Hematopoietic multipotent progenitor cell treated with erythropoietin and hydrocortisone succinate and interleukin-3 and kit ligand, for 15 days (in vitro differentiated cells): ENCODE measurements around the gene RTEL1.
A peak's percentile ranks its signal among the peaks of the same experiment; 100 is the strongest.
"Not testable (repeated sequence)": the region's sequence is repeated elsewhere in the genome, so short reads cannot be mapped to it uniquely, and the experiment has no call there.

Experiments
- DNase-seq: peaks from one replicate; pipeline ENCODE4 v3.0.0-alpha.2; 2015; ENCODE audit warnings: low spot score

RTEL1 gene, protein sequence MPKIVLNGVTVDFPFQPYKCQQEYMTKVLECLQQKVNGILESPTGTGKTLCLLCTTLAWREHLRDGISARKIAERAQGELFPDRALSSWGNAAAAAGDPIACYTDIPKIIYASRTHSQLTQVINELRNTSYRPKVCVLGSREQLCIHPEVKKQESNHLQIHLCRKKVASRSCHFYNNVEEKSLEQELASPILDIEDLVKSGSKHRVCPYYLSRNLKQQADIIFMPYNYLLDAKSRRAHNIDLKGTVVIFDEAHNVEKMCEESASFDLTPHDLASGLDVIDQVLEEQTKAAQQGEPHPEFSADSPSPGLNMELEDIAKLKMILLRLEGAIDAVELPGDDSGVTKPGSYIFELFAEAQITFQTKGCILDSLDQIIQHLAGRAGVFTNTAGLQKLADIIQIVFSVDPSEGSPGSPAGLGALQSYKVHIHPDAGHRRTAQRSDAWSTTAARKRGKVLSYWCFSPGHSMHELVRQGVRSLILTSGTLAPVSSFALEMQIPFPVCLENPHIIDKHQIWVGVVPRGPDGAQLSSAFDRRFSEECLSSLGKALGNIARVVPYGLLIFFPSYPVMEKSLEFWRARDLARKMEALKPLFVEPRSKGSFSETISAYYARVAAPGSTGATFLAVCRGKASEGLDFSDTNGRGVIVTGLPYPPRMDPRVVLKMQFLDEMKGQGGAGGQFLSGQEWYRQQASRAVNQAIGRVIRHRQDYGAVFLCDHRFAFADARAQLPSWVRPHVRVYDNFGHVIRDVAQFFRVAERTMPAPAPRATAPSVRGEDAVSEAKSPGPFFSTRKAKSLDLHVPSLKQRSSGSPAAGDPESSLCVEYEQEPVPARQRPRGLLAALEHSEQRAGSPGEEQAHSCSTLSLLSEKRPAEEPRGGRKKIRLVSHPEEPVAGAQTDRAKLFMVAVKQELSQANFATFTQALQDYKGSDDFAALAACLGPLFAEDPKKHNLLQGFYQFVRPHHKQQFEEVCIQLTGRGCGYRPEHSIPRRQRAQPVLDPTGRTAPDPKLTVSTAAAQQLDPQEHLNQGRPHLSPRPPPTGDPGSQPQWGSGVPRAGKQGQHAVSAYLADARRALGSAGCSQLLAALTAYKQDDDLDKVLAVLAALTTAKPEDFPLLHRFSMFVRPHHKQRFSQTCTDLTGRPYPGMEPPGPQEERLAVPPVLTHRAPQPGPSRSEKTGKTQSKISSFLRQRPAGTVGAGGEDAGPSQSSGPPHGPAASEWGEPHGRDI (N-terminal part only)

DNA sequence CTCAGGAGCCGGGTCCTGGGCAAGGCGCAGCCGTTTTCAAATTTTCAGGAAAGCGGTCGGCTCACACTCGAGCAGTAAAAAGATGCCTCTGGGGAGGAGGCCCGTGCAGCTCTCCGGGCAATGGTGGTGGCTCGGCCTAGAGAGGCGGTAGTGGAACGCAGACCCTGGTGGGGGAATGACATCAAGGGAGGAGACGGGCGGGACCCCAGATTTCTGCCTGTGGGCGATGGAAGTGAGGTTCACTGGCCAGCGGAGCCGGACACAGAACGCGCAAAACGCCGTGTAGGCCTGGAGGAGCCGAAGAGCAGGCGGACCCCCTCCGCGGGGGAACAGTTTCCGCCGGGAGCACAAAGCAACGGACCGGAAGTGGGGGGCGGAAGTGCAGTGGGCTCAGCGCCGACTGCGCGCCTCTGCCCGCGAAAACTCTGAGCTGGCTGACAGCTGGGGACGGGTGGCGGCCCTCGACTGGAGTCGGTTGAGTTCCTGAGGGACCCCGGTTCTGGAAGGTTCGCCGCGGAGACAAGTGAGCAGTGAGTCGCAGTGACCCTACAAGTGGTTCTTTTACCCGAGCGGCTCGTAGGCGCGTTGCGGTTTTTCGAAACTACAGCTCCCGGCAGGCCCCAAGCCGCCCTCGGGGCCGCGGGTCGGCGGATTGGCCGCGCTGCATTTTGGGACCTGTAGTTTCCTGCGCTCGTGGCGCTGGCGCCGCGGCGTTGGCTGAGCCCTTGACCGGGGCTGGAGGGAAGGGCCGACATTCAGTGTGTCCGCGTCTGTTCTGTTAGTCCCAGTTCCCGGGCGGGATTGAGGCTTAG is at the start of gene RTEL1:
TSS of gene RTEL1 (plus strand) at position 376 of the 812 bp plus-strand sequence. CDS start 1,091 bp downstream, outside the sequence.
- peak; percentile 89 for DNase-seq

- no peak for DNase-seq
Measured at GRCh38 chr20:63610581-63611435, 47.3 kb upstream of the RTEL1 start.

GRCh38 chr20:63611646-63612045 is 46.5 kb upstream of the RTEL1 start:
- DNase-seq: no peak

DNA sequence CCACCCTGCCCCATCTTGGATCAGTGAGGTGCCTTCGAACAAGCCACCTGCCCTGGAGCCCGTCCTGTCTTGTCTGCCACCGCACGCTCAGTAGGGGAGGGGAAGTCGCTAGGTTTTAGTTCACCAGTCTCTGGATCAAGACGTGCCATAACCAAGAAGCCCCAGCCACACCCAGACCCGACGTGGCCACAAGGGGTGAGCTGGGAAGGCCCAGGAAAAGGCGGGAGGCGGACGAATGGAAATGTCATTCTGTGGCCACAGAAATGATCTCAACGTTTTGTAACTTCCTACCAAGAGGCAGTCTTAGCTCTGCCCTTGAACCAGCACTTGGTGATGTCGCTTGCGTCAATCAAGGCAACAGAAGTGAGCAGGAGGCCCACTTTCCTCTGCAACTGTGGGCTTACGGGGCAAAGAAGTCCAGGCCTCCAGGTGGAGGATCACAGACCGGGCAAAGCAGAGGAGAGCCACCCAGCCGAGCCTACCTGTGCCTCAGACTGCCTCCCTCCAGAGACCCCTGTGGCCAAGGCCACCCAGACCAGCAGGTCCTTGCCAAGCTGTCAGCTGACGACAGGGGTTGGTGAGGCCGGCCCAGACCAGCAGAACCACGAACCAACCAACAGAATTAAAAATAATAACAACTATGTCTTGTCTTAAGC is 45.7 kb upstream of the RTEL1 start:
- DNase-seq: no peak

GRCh38 chr20:63613863-63614594 is 44.1 kb upstream of the RTEL1 start:
- DNase-seq: not testable (repeated sequence)

DNA sequence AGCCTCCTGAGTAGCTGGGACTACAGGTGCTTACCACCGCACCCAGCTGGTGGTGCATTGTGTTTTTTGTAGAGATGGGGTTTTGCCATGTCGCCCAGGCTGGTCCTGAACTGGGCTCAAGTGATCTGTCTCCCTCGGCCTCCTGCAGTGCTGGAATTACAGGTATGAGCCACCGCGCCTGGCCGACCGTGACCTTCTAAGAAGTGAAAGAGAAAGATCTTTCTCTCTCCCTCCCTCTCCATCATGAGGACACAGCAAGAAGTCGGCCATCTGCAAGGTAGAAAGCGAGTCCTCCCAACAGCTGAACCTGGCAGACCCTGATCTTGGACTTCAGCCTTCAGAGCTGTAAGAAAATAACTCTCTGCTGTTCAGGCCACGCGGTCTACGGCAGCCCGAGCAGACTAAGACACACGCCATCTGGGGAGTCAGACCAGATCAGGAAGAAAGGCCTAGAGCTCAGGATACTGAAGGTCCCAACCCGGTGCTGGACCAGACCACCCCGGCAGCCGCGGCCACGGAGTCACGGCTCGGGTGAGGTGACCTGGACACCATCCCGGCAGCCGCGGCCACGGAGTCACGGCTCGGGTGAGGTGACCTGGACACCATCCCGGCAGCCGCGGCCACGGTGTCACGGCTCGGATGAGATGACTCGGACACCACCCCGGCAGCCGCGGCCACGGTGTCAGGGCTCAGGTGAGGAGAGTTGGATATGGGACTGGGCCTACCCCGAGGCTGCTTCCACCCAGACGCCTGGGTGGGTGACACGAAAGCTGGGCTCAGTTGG is 40.8 kb upstream of the RTEL1 start:
- DNase-seq: no peak

DNA sequence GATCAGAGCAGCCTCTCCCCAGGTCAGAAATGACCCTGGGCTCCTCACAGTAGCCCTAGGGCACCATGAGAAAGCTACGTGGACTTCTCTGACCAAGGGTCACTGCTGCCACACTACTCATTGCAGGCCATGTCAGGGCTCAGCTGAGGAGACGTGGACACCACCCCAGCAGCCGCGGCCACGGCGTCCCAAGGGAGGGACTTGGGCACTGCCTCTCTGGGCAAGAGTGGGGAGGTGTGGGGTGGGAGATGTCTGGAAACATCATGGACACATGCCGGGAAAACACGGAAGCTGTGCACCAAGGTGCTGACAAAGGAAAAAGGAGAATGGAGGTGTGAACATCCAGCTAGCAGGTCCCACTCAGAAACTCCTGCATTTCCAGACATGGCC is 40.2 kb upstream of the RTEL1 start:
- DNase-seq: no peak

DNA sequence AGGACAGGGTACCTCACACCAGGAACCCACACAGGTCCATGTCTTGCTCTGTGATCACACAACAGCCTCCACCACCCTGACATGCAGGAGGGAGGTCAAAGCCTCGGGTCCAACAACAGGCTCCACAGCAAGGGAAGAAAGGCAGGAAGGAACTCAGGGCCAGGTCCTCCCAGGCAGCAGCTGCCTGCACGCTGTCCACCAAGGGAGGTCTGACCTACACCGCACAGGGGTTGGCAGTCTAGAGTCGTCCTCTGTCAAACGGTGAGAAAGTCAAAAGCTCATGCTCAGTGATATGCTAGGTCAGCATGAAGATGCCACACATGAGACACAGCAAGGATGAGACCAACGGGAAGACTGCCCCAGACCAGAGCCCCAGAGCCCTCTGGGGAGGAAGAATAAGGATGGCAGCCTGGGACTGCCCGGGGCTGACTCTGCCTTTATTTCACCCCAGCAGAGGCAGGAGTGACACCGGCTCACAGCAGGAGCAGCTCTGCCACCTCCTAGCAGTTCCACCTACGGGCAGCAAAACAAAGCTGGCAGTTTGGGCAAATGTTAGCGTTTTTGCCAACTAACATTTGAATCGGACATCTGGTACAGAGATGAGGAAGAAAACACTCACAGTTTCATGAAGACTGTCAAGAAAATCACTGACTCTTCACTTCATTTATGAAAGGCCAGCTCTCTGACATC is 39.7 kb upstream of the RTEL1 start:
- no peak for DNase-seq

- DNase-seq: no peak
Measured at GRCh38 chr20:63619086-63619485, 39.0 kb upstream of the RTEL1 start.

- DNase-seq: no peak
Measured at GRCh38 chr20:63619505-63619904, 38.6 kb upstream of the RTEL1 start.

- no peak for DNase-seq
Measured at GRCh38 chr20:63620991-63621390, 37.1 kb upstream of the RTEL1 start.

DNA sequence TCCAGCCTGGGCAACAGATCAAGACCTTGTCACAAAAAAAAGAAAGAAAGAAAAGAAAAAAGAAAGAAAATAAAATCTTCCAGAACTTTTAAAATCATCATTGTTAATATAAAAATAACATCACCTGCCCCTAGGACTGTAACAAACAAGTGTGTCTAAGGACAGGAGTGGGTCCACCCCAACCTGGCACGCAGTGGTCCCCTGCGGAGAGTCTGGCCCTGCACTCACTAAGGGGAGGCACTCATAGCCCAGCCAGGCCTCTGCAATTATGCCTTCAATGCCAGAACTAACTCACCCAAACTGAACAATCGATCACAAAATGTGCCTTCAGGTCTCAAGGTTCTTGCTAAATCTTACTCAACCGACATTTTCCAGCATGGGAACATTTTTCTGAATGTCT is 36.0 kb upstream of the RTEL1 start:
- no peak for DNase-seq

DNA sequence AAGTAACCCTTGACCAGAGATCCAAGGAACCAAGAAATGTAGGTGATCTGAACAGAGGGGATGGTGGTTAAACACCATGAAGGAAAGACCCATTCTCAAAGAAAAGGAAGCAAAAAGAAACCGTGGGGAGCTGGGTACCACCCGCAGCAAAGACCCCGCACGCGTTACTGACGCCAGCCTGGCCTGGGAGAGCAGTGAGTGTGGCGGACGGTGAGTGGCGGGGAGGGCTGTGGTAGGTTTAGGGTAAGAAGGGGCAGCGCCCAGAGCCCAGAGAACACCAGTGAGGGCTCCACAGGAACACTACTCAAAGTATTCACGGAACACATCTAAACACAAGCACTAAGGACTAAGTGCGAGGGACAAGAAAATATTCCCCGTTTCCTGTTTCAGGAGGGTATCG is 35.4 kb upstream of the RTEL1 start:
- no peak for DNase-seq

DNA sequence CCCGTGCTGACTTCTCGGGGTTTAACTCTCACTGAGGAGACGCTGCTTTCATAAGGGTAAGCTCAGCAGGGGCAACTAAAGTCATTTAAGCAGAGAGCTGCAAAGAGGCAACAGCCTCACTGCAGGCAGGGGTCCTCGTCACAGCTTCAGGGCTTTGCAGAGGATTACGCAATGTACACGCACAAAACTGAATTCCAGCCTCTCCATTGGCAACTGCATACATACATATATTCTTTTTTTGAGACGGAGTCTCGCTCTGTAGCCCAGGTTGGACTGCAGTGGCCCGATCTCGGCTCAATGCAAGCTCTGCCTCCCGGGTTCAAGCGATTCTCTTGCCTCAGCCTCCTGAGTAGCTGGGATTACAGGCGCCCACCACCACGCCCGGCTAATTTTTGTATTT is 33.6 kb upstream of the RTEL1 start:
- DNase-seq: no peak

DNA sequence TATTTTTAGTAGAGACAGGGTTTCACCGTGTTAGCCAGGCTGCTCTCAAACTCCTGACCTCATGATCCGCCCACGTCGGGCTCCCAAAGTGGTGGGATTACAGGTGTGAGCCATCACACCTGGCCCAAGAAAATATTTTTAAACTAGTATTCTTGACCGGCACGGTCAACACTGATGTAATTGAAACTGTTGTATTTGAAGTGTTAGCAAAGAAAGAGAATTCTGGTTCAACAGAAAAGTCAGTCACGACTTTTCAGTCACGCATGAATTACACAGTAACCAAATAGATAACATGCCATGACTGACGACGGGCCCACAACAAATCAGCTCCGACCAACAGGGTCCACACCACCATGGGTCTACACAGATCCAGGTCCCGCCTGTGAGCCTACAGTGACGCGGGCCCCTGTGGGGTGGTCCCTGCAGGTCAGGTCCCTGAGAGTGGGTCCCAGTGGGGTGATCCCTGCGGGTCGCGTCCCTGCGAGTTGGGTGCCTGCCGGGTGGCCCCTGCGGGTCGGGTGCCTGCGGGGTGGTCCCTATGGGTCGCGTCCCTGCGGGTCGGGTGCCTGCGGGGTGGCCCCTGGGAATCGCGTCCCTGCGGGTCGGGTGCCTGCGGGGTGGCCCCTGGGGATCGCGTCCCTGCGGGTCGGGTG is 32.2 kb upstream of the RTEL1 start:
- DNase-seq: peak; percentile 28

- peak; percentile 73 for DNase-seq
Measured at GRCh38 chr20:63626424-63627128, 31.5 kb upstream of the RTEL1 start, which contains the start of gene GMEB2. Gene GMEB2 (minus strand): TSS chr20:63627101. CDS start chr20:63619397, 7,704 bp downstream.
